ENCODE measurements around the gene GALNT17. TPM values are rescaled to one million over a fixed set of nuclear protein-coding genes. Genes with fewer than 3 reads are reported as not detected.

GALNT17 gene
- total RNA-seq, 1 experiment from 2014 or later, result not detected

DNA sequence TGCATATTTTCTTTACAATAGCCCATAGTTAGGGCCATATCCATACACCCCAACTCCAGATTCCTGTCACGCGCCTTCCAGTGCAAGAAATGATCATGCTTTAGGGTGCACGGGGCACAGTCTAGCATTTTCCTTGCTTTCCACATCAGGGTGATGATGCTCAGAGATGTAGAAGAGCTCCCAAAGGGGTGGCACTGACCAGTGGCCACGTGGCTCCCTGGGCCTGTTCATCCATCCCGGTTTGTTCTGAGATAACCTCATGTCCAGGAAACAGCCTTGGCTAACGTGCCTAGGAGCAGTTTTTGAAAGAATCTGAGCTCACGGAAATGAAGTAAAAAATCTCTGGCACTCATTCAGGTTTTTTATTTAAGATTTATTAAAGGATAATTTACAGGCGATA, 139.3 kb downstream of the GALNT17 start:
- ATAC-seq, result no peak
- ChIA-PET POLR2A (no interaction called here), CTCF (no interaction called here)
- in situ Hi-C loops (cut with HindIII; ENCODE audit: low pct_unique_long_range_greater_than_20kb, low sequenced_read_pairs) (no loop called here), intact Hi-C loops (cut with micrococcal nuclease; ENCODE audit: unreplicated experiment) (no loop called here)
- BruUV-seq (replicated peaks), result no TSS peak
- Histone ChIP-seq H3K4me1 (ENCODE audit: control insufficient read depth, insufficient read depth, low read length) (no peaks in the 10 kb centered on the region), H3K27ac (ENCODE audit: low read length) (no peak overlapping the region), H3K4me3 (ENCODE audit: low read depth in 2 of 2, low read length in 2 of 2) (no peak overlapping the region), H3K36me3 (ENCODE audit: control insufficient read depth, insufficient read depth, low read length) (no peaks in the 10 kb centered on the region), H3K27me3 (ENCODE audit: control insufficient read depth, insufficient read depth, low read length) (no peaks in the 10 kb centered on the region), H3K9me3 (ENCODE audit: control insufficient read depth, insufficient read depth, low read depth, low read length) (no peaks in the 10 kb centered on the region)
- no peak for DNase-seq (ENCODE audit: low read depth, low spot score)
- TF ChIP-seq SIN3A (IDR thresholded peaks at IDR 0.05; ENCODE audit: borderline replicate concordance, insufficient read depth, low read depth, low read length) (no peak), TCF7L2 (IDR thresholded peaks at IDR 0.05; ENCODE audit: low read depth, low read length) (no peak), POLR2AphosphoS5 (IDR thresholded peaks at IDR 0.05; ENCODE audit: low read depth, low read length) (no peak)
- TF ChIP-seq, protein P1, sequence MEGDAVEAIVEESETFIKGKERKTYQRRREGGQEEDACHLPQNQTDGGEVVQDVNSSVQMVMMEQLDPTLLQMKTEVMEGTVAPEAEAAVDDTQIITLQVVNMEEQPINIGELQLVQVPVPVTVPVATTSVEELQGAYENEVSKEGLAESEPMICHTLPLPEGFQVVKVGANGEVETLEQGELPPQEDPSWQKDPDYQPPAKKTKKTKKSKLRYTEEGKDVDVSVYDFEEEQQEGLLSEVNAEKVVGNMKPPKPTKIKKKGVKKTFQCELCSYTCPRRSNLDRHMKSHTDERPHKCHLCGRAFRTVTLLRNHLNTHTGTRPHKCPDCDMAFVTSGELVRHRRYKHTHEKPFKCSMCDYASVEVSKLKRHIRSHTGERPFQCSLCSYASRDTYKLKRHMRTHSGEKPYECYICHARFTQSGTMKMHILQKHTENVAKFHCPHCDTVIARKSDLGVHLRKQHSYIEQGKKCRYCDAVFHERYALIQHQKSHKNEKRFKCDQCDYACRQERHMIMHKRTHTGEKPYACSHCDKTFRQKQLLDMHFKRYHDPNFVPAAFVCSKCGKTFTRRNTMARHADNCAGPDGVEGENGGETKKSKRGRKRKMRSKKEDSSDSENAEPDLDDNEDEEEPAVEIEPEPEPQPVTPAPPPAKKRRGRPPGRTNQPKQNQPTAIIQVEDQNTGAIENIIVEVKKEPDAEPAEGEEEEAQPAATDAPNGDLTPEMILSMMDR (IDR thresholded peaks at IDR 0.05), result no peak
- TF ChIP-seq, protein P2, sequence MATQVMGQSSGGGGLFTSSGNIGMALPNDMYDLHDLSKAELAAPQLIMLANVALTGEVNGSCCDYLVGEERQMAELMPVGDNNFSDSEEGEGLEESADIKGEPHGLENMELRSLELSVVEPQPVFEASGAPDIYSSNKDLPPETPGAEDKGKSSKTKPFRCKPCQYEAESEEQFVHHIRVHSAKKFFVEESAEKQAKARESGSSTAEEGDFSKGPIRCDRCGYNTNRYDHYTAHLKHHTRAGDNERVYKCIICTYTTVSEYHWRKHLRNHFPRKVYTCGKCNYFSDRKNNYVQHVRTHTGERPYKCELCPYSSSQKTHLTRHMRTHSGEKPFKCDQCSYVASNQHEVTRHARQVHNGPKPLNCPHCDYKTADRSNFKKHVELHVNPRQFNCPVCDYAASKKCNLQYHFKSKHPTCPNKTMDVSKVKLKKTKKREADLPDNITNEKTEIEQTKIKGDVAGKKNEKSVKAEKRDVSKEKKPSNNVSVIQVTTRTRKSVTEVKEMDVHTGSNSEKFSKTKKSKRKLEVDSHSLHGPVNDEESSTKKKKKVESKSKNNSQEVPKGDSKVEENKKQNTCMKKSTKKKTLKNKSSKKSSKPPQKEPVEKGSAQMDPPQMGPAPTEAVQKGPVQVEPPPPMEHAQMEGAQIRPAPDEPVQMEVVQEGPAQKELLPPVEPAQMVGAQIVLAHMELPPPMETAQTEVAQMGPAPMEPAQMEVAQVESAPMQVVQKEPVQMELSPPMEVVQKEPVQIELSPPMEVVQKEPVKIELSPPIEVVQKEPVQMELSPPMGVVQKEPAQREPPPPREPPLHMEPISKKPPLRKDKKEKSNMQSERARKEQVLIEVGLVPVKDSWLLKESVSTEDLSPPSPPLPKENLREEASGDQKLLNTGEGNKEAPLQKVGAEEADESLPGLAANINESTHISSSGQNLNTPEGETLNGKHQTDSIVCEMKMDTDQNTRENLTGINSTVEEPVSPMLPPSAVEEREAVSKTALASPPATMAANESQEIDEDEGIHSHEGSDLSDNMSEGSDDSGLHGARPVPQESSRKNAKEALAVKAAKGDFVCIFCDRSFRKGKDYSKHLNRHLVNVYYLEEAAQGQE (IDR thresholded peaks at IDR 0.05; ENCODE audit: insufficient read depth in 1 of 2, low read depth in 2 of 2, low read length in 1 of 2), result no peak

DNA sequence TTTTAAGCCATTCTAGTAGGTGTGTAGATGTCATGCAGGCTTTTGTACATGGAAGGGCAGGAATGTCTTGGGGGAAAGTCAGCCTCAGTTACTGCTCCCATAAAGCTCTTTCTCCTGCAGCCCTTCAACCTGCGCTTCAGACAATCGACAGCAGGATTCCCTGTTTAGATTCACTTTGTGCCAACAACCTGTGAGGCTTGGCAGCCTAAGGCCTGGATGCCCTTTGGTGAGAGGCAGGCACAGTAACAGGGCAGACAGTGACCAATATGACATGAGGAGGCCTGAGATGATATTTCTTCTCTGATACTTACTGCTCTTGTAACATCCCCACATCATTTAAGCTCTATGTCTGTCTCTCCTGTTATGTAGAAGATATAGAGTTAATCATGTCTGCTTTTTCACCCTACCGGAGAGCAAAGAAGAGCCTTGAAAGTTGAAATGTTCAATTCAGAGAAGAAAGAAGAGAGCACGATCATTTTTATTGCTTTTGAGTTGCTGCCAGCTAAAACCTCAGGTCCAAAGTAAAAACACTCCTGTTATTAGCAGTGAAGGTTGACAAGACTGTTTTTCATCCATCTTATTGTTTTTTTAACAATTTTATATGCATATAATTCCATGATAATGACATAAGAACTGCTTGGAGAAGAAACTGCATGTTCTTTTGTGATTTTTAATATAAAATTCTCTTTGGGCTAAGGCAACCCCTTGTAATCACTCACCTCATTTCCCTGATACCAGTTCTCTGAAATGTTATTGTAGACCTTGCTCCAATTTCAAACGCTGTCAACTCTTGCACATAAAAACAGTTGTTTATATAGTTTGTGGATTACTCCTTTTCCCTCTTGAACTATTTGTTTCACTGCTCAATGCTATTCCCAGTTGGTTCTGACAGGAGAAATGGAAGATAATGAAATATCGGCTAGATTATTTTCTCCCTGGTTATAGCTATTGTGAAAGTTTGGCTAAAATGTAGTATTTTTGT, 140.9 kb downstream of the GALNT17 start:
- no peak for ATAC-seq
- H3K4me1 ChIP-seq (ENCODE audit: control insufficient read depth, insufficient read depth, low read length), result no peaks in the 10 kb centered on the region
- in situ Hi-C loops (cut with HindIII; ENCODE audit: low pct_unique_long_range_greater_than_20kb, low sequenced_read_pairs), result no loop called here
- no peak for DNase-seq (ENCODE audit: low read depth, low spot score)
- POLR2A ChIA-PET, result no interaction called here
- H3K9me3 ChIP-seq (ENCODE audit: control insufficient read depth, insufficient read depth, low read depth, low read length), result no peaks in the 10 kb centered on the region
- CTCF ChIA-PET, result no interaction called here
- TF ChIP-seq TCF7L2 (IDR thresholded peaks at IDR 0.05; ENCODE audit: low read depth, low read length), result no peak
- TF ChIP-seq SIN3A (IDR thresholded peaks at IDR 0.05; ENCODE audit: borderline replicate concordance, insufficient read depth, low read depth, low read length), result no peak
- no peak for TF ChIP-seq POLR2AphosphoS5 (IDR thresholded peaks at IDR 0.05; ENCODE audit: low read depth, low read length)
- TF ChIP-seq, protein P1 (IDR thresholded peaks at IDR 0.05), result no peak
- TF ChIP-seq, protein P2 (IDR thresholded peaks at IDR 0.05; ENCODE audit: insufficient read depth in 1 of 2, low read depth in 2 of 2, low read length in 1 of 2), result no peak
- BruUV-seq (replicated peaks), result no TSS peak
- H3K27ac ChIP-seq (ENCODE audit: low read length), result no peak overlapping the region
- H3K36me3 ChIP-seq (ENCODE audit: control insufficient read depth, insufficient read depth, low read length), result no peaks in the 10 kb centered on the region
- no peaks in the 10 kb centered on the region for H3K27me3 ChIP-seq (ENCODE audit: control insufficient read depth, insufficient read depth, low read length)
- intact Hi-C loops (cut with micrococcal nuclease; ENCODE audit: unreplicated experiment), result no loop called here
- no peak overlapping the region for H3K4me3 ChIP-seq (ENCODE audit: low read depth in 2 of 2, low read length in 2 of 2)
